K562 (cell line): ENCODE results near the gene CHD6. TPM values are rescaled to one million over a fixed set of nuclear protein-coding genes. Genes with fewer than 3 reads are reported as not detected.

ENCODE experiments used
- CBX5 ChIP-seq: IDR thresholded peaks from 2 replicates; pipeline ENCODE4 v1.6.1; 2014; ENCODE audit warnings: low read depth, borderline replicate concordance
- ETV6 ChIP-seq, 3 experiments: fragments of 150-350 bp in 1 of 3; sonication (generic) in 1 of 3; formaldehyde crosslinking in 1 of 3; IDR thresholded peaks; 2 replicates each; pipeline versions ENCODE4 v1.6.1 to v1.8.0; 2014 to 2022; ENCODE audit warnings: borderline replicate concordance in 2 of 3, low read depth in 2 of 3, antibody characterized with exemption in 1 of 3, low read length in 1 of 3, mild to moderate bottlenecking in 1 of 3, missing genetic modification reagents in 1 of 3
- NCOA1 ChIP-seq: fragments of 450-650 bp; IDR thresholded peaks from 2 replicates; pipeline ENCODE4 v1.6.1; 2016; ENCODE audit warnings: low read depth
- TOE1 ChIP-seq, 2 experiments: fragments of 450-650 bp in 1 of 2; sonication (generic) in 1 of 2; formaldehyde crosslinking in 1 of 2; IDR thresholded peaks; 2 replicates each; pipeline versions ENCODE4 v1.7.1 to v1.8.0; 2016 to 2022; ENCODE audit warnings: borderline replicate concordance in 2 of 2, mild to moderate bottlenecking in 2 of 2, antibody characterized with exemption in 1 of 2, inconsistent platforms in 1 of 2, low read depth in 1 of 2, missing genetic modification reagents in 1 of 2, moderate library complexity in 1 of 2
- U2AF1 ChIP-seq: fragments of 200-400 bp; formaldehyde crosslinking; optimal IDR thresholded peaks from 2 replicates; pipeline ENCODE3; 2017; ENCODE audit warnings: mild to moderate bottlenecking, low read depth, low read length, moderate library complexity
- ZNF134 ChIP-seq: fragments of 250-450 bp; sonication (Bioruptor Pico); conservative IDR thresholded peaks from 2 replicates; pipeline ENCODE4 v1.4.0; 2020
- polyA plus RNA-seq, 8 experiments: library from polyadenylated mRNA; depleted of rRNA in 4 of 8; stranded (reverse) in 5 of 8; unstranded in 3 of 8; fragments of >200 nt; fragmentation: Nextera tagmentation in 2 of 8; fragmentation: Illumina TruSeq in 1 of 8; extraction: Ambion mirVana in 2 of 8; extraction: Trizol in 1 of 8; gene quantifications; 2 replicates each; pipeline versions ENCODE4 v1.2.1 to v1.2.3, GENCODE V29; 2011 to 2014; ENCODE audit warnings: inconsistent platforms in 1 of 8, missing spikeins in 1 of 8
- total RNA-seq, 7 experiments: library from RNA; depleted of rRNA in 6 of 7; stranded (reverse); fragments of >200 nt in 6 of 7; fragmentation: Illumina TruSeq in 2 of 7; extraction: Trizol in 2 of 7; gene quantifications; 2 replicates each; pipeline versions ENCODE4 v1.2.1 to v1.2.3, GENCODE V29; 2011 to 2021; ENCODE audit warnings: low replicate concordance in 1 of 7
- TF ChIP-seq, protein P1 (sequence below): fragments of 200-800 bp; sonication (Bioruptor generic); IDR thresholded peaks from 2 replicates; pipeline ENCODE4 v1.6.1; 2016; ENCODE audit warnings: missing genetic modification characterization, missing compliant biosample characterization
- TF ChIP-seq, protein P2 (sequence below): fragments of 250-450 bp; sonication (Bioruptor Pico); IDR thresholded peaks from 2 replicates; pipeline ENCODE4 v1.5.0; 2021; ENCODE audit warnings: mild to moderate bottlenecking, moderate library complexity
- TF ChIP-seq, protein P3 (sequence below): sonication (generic); formaldehyde crosslinking; IDR thresholded peaks from 2 replicates; pipeline ENCODE4 v1.8.1; 2022; ENCODE audit warnings: missing genetic modification reagents

The CHD6 gene
- total and polyA plus RNA-seq, 9 of the 15 experiments (the other 6 are each of a cell fraction or from before 2014, with no cell fraction given): 3.9 to 24.2 (median 12.8) TPM

DNA sequence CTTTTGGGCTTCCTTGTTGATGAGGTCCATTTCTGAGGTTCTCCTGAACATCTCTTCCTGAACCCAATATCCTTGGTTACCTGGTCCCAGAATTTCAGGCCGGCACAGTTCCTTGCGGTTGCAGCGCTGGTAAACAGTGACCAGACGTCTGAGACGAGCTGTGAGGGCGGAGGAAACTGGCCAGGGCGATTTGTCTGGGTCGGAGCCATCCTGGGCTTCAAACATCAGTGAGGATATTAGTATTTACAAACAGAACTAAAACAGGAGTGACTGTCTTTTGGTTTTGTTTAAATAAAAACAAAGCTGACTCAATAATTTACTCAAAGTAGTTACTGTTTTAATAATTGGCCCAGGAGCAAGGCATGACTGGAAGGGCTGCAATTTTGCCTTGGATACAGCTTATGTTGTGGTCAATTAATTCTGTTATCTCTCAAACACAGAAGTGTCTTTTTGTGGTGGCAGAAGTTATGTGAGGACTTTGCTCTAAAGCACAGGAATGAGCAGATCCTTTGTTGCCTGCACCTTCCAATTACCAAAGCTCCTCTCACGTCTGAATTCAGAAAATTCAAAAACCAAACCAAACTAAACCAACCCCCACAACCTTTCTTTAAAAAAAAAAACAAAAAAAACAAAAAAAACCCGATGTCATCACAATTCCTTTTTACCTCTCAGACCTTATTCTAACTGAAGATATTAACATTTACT lies 192.8 kb downstream of the CHD6 start (continued):
- no peak for TF ChIP-seq ETV6 (IDR thresholded peaks at IDR 0.05; ENCODE audit: borderline replicate concordance in 1 of 2, low read depth in 2 of 2, low read length in 1 of 2)
- no peak for TF ChIP-seq ETV6 (CRISPR knock-in tag; IDR thresholded peaks at IDR 0.05; ENCODE audit: borderline replicate concordance)
- TF ChIP-seq TOE1 (IDR thresholded peaks at IDR 0.05; ENCODE audit: borderline replicate concordance): no peak
- TF ChIP-seq TOE1 (CRISPR knock-in tag; IDR thresholded peaks at IDR 0.05; ENCODE audit: borderline replicate concordance, low read depth): no peak
- no peak for TF ChIP-seq ZNF134 (CRISPR knock-in tag)
- TF ChIP-seq U2AF1: no peak
- TF ChIP-seq, protein P1, sequence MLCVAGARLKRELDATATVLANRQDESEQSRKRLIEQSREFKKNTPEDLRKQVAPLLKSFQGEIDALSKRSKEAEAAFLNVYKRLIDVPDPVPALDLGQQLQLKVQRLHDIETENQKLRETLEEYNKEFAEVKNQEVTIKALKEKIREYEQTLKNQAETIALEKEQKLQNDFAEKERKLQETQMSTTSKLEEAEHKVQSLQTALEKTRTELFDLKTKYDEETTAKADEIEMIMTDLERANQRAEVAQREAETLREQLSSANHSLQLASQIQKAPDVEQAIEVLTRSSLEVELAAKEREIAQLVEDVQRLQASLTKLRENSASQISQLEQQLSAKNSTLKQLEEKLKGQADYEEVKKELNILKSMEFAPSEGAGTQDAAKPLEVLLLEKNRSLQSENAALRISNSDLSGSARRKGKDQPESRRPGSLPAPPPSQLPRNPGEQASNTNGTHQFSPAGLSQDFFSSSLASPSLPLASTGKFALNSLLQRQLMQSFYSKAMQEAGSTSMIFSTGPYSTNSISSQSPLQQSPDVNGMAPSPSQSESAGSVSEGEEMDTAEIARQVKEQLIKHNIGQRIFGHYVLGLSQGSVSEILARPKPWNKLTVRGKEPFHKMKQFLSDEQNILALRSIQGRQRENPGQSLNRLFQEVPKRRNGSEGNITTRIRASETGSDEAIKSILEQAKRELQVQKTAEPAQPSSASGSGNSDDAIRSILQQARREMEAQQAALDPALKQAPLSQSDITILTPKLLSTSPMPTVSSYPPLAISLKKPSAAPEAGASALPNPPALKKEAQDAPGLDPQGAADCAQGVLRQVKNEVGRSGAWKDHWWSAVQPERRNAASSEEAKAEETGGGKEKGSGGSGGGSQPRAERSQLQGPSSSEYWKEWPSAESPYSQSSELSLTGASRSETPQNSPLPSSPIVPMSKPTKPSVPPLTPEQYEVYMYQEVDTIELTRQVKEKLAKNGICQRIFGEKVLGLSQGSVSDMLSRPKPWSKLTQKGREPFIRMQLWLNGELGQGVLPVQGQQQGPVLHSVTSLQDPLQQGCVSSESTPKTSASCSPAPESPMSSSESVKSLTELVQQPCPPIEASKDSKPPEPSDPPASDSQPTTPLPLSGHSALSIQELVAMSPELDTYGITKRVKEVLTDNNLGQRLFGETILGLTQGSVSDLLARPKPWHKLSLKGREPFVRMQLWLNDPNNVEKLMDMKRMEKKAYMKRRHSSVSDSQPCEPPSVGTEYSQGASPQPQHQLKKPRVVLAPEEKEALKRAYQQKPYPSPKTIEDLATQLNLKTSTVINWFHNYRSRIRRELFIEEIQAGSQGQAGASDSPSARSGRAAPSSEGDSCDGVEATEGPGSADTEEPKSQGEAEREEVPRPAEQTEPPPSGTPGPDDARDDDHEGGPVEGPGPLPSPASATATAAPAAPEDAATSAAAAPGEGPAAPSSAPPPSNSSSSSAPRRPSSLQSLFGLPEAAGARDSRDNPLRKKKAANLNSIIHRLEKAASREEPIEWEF (CRISPR knock-in tag): no peak
- TF ChIP-seq NCOA1: peak; percentile 60
- no peak for TF ChIP-seq CBX5
- TF ChIP-seq, protein P2, sequence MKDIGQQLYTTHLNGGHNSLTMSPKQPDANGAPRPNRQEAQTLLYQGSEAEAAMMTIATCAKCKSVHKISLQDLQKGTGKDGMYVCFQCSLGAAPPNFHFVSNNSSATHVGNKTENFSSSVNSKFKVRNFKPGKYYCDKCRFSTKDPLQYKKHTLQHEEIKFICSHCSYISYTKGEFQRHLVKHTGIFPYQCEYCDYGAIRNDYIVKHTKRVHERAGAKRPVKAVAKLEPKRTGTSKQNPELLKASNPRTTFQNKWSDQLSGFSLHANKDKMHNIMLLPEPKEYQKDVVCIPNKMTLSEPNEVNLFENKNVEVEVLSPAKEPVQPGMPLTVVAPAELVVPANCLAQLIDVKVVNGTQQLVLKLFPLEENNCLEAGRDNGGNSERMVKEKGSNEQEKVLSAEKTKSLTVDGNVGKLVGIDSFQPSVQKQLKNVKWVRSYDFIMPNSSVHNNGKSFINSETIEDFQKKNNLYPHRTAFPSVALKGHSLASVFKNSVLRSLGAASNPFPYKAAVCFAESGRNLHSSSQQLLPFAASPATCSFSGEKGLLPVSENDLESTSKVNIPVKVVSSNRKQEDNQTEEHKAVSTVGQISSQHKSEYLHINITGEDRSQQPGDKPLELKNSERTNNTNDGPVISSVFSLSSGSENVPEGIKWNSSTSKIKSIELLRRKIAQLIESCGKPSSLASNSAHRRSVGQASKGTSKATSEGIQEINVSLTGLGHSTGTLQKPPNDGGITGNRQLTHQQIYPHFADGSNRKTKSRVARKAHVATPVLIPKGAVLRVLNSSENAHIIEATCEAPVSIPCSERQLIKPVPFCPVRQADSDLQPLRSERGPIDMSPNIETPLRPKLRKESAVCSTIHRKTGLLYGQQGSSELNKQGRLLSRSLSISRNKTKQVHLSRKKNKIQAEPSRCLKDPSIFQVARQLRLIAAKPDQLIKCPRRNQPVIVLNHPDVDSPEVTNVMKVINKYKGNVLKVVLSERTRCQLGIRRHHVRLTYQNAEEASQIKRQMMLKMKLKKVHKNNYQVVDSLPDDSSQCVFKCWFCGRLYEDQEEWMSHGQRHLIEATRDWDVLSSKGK: no peak
- TF ChIP-seq, protein P3, sequence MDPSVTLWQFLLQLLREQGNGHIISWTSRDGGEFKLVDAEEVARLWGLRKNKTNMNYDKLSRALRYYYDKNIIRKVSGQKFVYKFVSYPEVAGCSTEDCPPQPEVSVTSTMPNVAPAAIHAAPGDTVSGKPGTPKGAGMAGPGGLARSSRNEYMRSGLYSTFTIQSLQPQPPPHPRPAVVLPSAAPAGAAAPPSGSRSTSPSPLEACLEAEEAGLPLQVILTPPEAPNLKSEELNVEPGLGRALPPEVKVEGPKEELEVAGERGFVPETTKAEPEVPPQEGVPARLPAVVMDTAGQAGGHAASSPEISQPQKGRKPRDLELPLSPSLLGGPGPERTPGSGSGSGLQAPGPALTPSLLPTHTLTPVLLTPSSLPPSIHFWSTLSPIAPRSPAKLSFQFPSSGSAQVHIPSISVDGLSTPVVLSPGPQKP (CRISPR knock-in tag): no peak
